Brain pericyte (primary cell): ENCODE results near the gene ZFYVE27.
"Not testable (repeated sequence)": the region's sequence is repeated elsewhere in the genome, so short reads cannot be mapped to it uniquely, and the experiment has no call there.

Source experiments
- DNase-seq: peaks from one replicate; pipeline ENCODE4 v3.0.0-alpha.2; 2012; ENCODE audit warnings: low read depth, low spot score

The ZFYVE27 gene

GRCh38 chr10:97736902-97737769, at the start of gene ZFYVE27:
Gene ZFYVE27 (plus strand): TSS chr10:97737128. CDS start chr10:97738478, 1,350 bp downstream.
- DNase-seq = peak; percentile 79

GRCh38 chr10:97687785-97688781, 48.8 kb upstream of the ZFYVE27 start:
- no peak for DNase-seq

- DNase-seq = no peak
Measured at GRCh38 chr10:97689559-97690020, 47.3 kb upstream of the ZFYVE27 start.

GRCh38 chr10:97690133-97690532, 46.8 kb upstream of the ZFYVE27 start:
- DNase-seq = no peak

- not testable (repeated sequence) for DNase-seq
Measured at GRCh38 chr10:97698072-97698655, 38.8 kb upstream of the ZFYVE27 start.

GRCh38 chr10:97701438-97702069, 35.4 kb upstream of the ZFYVE27 start:
- peak; percentile 52 for DNase-seq

GRCh38 chr10:97703398-97704067, 33.4 kb upstream of the ZFYVE27 start:
- DNase-seq = no peak

GRCh38 chr10:97704341-97704740, 32.6 kb upstream of the ZFYVE27 start:
- DNase-seq = no peak

GRCh38 chr10:97705006-97705670, 31.8 kb upstream of the ZFYVE27 start:
- DNase-seq = no peak

- DNase-seq = no peak
Measured at GRCh38 chr10:97707134-97707861, 29.6 kb upstream of the ZFYVE27 start.

GRCh38 chr10:97708167-97708566, 28.8 kb upstream of the ZFYVE27 start:
- DNase-seq = no peak

- DNase-seq = no peak
Measured at GRCh38 chr10:97708976-97709946, 27.7 kb upstream of the ZFYVE27 start.

GRCh38 chr10:97711640-97712572, 25.0 kb upstream of the ZFYVE27 start:
- DNase-seq = no peak

GRCh38 chr10:97713339-97713825, 23.5 kb upstream of the ZFYVE27 start, which contains the start of gene MARVELD1:
Gene MARVELD1 (plus strand): TSS chr10:97713730. CDS start chr10:97713877, 147 bp downstream.
- no peak for DNase-seq

GRCh38 chr10:97713826-97714400, 23.0 kb upstream of the ZFYVE27 start:
- peak; percentile 53 for DNase-seq
